ENCODE data around the gene TAAR8.
A peak's percentile ranks its signal among the peaks of the same experiment; 100 is the strongest.

Gene TAAR8

DNA sequence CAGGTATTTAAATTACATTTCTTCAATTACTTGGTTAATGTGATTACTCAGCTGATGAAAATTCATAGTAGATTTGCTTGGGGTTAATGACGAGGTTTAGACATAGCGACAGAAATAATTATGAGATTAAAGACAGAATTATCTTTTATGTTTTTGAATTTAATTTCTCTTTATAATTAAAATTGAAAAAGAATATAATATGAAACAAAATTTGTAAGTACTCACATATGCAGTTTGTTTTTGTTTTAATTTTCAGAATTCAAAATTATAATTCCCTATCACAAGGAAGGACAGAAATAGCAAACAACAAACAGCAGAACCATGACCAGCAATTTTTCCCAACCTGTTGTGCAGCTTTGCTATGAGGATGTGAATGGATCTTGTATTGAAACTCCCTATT, at the start of gene TAAR8:
Gene TAAR8, plus strand, starts transcription at position 301 of the 400 bp plus-strand sequence. Its CDS starts 21 bp downstream, at position 322.
- Histone ChIP-seq H3K36me3 (no peaks in the 10 kb centered on the region), H3K27ac (no peak within 1 kb of the TSS), H3K9ac (no peak within 1 kb of the TSS), H3K4me3 (no peak within 1 kb of the TSS), H3K27me3 (no peaks in the 10 kb centered on the region), H3K4me1 (no peaks in the 10 kb centered on the region), H3K9me3 (no peaks in the 10 kb centered on the region), H3K4me2 (no peak within 1 kb of the TSS), H4K20me1 (no peaks in the 10 kb centered on the region)
- no peak for TF ChIP-seq Cebpa-rat (IDR thresholded peaks at IDR 0.05)

DNA sequence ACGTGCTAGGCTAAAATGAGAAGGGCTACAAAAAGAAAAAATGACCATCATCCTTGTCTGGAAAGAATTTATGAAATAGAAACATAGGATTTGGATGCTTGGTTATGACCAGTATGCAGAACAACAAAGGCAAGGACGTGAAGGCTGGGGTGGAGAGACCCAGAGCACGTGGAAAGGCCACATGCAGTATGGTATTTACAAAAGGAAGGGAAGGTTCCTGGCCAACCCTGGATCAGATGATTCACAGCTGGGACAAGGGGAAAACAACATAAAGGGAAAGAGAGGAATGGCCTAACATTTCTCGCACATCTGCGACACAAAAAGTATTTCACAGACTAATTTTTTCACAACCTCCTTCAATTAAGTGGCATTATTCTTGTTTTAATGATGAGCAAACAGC, 47.7 kb upstream of the TAAR8 start:
- H3K9ac ChIP-seq: no peak overlapping the region
- no peak overlapping the region for H3K27ac ChIP-seq
- H3K27me3 ChIP-seq: no peaks in the 10 kb centered on the region
- H3K9me3 ChIP-seq: no peaks in the 10 kb centered on the region
- no peak for TF ChIP-seq Cebpa-rat (IDR thresholded peaks at IDR 0.05)
- peaks cover 51% of the 10 kb centered on the region for H3K36me3 ChIP-seq
- H3K4me3 ChIP-seq: no peak overlapping the region
- H3K4me2 ChIP-seq: no peak overlapping the region
- no peaks in the 10 kb centered on the region for H3K4me1 ChIP-seq
- peaks cover 31% of the 10 kb centered on the region for H4K20me1 ChIP-seq

DNA sequence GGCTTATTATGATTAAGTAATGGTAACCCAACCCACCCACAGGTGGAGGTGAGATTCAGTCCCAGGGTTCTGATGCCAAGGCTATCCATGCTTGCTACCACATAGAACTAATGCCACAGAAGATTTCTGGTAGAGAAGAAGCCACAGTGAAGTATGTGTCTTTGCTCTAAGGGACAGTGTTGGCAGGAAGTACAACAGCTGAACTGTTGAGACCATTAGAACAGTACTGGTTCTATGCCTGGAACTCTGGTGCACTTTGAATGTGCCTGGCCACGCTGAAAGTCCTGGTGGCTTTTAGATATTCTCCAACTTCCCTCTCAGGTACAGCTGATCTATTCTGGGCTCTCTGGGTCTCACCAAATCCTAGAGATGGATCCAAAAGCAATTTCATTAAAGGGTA, 47.3 kb upstream of the TAAR8 start:
- no peak overlapping the region for H3K9ac ChIP-seq
- H3K27me3 ChIP-seq: no peaks in the 10 kb centered on the region
- H3K4me3 ChIP-seq: no peak overlapping the region
- H3K4me2 ChIP-seq: no peak overlapping the region
- no peak for TF ChIP-seq Cebpa-rat (IDR thresholded peaks at IDR 0.05)
- H3K27ac ChIP-seq: no peak overlapping the region
- H3K9me3 ChIP-seq: no peaks in the 10 kb centered on the region
- peaks cover 47% of the 10 kb centered on the region for H3K36me3 ChIP-seq
- H4K20me1 ChIP-seq: peaks cover 32% of the 10 kb centered on the region
- H3K4me1 ChIP-seq: no peaks in the 10 kb centered on the region

DNA sequence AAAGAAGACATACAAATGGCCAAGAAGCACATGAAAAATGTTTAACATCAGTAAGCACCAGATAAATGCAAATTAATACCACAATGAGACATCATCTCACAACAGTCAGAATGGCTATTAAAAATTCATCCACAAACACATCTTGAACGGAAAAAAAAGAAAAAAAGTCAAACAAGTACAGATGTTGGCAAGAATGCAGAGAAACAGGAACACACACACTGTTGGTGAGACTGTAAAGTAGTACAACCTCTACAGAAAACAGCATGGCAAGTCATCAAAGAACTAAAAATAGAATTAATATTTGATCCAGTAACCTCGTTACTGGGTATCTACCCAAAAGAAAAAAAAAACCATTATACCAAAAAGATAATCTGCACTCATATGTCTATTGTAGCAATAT, 46.0 kb upstream of the TAAR8 start:
- TF ChIP-seq Cebpa-rat (IDR thresholded peaks at IDR 0.05): no peak
- Histone ChIP-seq H3K9me3 (no peaks in the 10 kb centered on the region), H3K27ac (no peak overlapping the region), H3K4me1 (peaks cover 12% of the 10 kb centered on the region), H3K36me3 (peaks cover 36% of the 10 kb centered on the region), H3K4me2 (no peak overlapping the region), H3K27me3 (no peaks in the 10 kb centered on the region), H3K4me3 (no peak overlapping the region), H4K20me1 (peaks cover 45% of the 10 kb centered on the region), H3K9ac (no peak overlapping the region)

DNA sequence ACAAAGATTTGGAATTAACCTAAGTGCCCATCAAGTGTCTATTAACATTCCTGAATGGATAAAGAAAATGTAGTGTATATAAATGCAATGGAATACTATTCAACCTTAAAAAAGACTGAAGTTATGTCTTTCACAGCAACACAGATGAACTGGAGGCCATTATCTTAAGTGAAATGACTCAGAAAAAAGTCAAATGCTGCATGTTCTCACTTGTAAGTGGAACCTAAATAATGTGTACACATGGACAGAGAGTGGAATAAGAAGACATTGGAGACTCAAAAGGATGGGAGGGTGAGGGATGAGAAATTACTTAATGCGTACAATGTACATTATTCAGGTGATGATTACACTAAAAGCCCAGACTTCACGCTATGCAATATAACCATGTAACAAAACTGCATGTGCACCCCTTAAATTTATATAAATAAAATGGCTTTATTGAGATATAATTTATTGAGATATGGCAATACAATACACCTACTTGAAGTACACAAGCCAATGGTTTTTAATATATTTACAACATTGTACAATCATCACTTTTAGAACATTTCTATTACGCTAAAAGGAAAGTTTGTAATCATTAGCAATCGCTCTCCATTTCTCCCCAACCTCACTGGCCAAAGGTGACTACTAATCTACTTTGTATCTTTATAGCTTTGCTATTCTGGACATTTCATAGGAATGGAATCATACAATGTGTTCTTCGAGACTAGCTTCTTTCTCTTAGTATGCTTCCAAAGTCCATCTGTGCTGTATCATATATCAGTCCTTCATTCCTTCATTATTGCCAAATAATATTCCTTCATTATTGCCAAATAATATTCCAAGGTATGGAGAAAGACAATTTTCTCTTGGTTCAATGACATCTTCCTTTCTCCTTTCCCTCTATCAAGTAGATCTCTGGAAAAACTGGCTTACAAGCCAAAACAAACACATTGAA, 45.3 kb upstream of the TAAR8 start:
- H3K9me3 ChIP-seq: no peaks in the 10 kb centered on the region
- H3K27me3 ChIP-seq: no peaks in the 10 kb centered on the region
- H3K4me3 ChIP-seq: no peak overlapping the region
- H3K4me2 ChIP-seq: no peak overlapping the region
- no peak overlapping the region for H3K27ac ChIP-seq
- peaks cover 19% of the 10 kb centered on the region for H3K4me1 ChIP-seq
- no peak overlapping the region for H3K9ac ChIP-seq
- TF ChIP-seq Cebpa-rat (IDR thresholded peaks at IDR 0.05): no peak
- H4K20me1 ChIP-seq: peaks cover 46% of the 10 kb centered on the region
- peaks cover 29% of the 10 kb centered on the region for H3K36me3 ChIP-seq

DNA sequence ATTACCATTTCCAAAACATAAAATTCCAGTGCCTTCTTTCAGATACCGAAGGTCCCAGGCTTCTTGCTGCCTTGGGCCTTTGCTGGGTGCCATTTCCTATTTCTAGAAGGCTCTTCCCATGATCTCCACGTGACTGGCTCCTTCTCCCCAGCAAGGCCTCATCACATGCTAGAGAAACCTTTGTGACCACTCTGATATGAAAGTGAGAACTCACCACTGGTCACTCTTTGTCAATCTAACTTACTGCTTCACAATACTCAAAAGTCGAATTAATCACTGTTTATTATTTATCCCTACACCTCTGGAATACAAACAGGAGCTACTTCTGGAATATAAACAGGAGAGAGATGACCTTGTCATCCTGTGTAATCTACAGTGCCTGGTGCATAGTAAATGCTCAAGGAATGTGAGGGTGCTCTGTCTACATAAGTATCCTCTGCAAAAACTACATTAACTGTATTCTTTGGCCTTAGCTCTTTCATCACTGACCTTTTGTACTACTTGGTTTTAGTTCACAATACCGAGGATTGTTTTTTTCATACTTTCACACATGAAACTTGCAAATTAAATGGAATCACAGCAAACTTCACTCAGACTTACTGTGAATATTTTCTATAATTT, 41.2 kb upstream of the TAAR8 start:
- no peaks in the 10 kb centered on the region for H3K27me3 ChIP-seq
- peak overlapping the region; percentile 78; the same call in 1 of the 2 replicates for H3K4me3 ChIP-seq
- peaks cover 15% of the 10 kb centered on the region for H4K20me1 ChIP-seq
- H3K36me3 ChIP-seq: peaks cover 16% of the 10 kb centered on the region
- H3K9ac ChIP-seq: 0 out of 2 replicates have a peak overlapping the region, but pooled peaks have one; percentile 42
- no peak overlapping the region for H3K27ac ChIP-seq
- H3K4me2 ChIP-seq: peak overlapping the region; percentile 82
- peaks cover 29% of the 10 kb centered on the region for H3K4me1 ChIP-seq
- no peak for TF ChIP-seq Cebpa-rat (IDR thresholded peaks at IDR 0.05)
- no peaks in the 10 kb centered on the region for H3K9me3 ChIP-seq

DNA sequence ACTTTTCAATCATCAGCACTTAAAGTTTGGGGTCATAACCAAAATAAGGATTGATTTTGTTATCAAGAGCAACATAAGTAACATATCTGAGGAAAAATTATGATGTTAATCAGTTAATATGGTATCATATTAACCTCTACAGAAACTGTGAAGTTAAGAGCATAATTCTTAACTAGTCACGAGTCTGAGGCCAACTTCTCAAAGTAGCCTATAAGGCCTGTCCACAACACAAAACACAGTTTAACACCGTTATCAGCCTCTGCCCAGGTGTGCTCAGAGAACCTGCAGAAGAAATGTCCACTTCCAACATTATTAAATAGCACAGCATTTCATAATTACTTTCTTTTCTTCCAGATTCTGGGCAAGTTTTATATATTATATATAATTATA, 40.6 kb upstream of the TAAR8 start:
- Histone ChIP-seq H3K36me3 (peaks cover 16% of the 10 kb centered on the region), H3K9me3 (no peaks in the 10 kb centered on the region), H3K4me2 (peak overlapping the region; percentile 82), H3K4me1 (peaks cover 29% of the 10 kb centered on the region), H3K27ac (0 out of 2 replicates have a peak overlapping the region, but pooled peaks have one; percentile 71), H3K9ac (peak overlapping the region; percentile 42), H3K27me3 (no peaks in the 10 kb centered on the region), H4K20me1 (peaks cover 15% of the 10 kb centered on the region), H3K4me3 (peak overlapping the region; percentile 78)
- TF ChIP-seq Cebpa-rat (IDR thresholded peaks at IDR 0.05): no peak

DNA sequence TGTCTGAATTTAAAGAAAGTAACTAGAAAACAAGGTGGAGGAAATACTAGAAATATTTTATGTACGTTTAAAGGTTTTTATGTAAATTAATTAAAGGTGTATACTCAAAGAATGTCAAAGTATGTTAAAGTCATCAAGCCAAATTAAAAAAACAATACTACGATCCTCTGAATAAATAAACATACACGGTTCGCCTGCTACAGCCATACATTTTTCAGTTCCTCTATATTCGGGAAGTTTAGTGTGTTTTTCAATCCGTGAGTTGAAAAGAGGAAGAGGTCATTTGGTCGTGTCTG, 40.2 kb upstream of the TAAR8 start:
- Histone ChIP-seq H3K27me3 (no peaks in the 10 kb centered on the region), H3K4me1 (peaks cover 29% of the 10 kb centered on the region), H3K27ac (peak overlapping the region; percentile 71), H3K4me3 (peak overlapping the region; percentile 78), H3K4me2 (peak overlapping the region; percentile 82), H3K9ac (peak overlapping the region; percentile 74), H3K36me3 (peaks cover 15% of the 10 kb centered on the region), H3K9me3 (no peaks in the 10 kb centered on the region), H4K20me1 (peaks cover 15% of the 10 kb centered on the region)
- TF ChIP-seq Cebpa-rat (IDR thresholded peaks at IDR 0.05): no peak

DNA sequence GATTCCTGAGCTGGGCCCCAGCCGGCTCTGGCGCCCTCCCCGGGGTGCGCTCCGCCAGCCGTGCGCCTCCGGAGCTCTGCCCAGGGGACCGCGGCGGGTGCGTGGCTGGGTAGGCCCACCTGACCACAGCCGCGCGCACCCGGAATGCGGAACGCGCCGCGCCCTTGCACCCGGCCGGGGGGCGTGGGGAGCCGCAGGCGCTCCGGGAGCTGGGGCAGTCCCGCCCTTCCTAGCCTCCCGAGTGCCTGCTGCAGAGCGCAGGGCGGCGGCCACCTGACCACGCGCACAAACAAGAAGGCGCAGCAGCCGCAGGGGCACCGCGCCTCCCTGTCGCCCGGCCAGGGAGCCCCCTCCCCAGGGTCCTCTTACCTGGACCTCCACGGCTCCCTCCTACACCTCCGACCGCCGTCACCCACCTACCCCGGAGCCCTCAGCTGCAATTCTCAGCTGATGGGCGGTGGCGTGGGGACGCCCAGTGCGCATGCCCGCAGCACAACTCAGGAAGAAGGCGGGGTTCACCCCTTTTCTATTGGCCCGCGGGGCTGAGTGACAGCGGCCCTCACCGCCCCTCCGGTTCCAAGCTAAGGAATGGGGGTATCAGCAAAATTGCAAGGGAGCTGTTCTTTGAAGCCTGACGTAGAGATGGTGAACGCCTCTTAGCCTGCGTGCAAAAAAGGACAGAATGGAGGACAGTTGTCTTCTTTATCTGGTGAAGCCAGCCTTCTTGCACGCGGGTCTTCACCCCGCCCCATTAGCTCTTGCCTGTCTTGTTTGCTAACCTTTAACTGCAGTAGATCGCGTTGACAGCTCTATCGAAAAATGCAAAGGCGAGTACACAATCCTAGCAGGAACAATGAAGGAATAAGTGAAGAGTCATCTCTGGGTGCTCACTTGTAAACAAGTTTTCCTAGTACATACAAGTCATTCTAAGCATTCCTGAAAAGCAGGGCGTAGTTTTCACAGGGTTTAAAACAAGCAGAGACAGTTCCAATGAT, 39.5 kb upstream of the TAAR8 start, which contains the start of gene STX7:
Gene STX7, minus strand, starts transcription at position 479 of the 995 bp plus-strand sequence. CDS start 9,586 bp downstream, outside the sequence.
- peak within 1 kb of the TSS; percentile 71 for H3K27ac ChIP-seq
- H3K4me2 ChIP-seq: peak within 1 kb of the TSS; percentile 82
- peaks cover 29% of the 10 kb centered on the region for H3K4me1 ChIP-seq
- H3K36me3 ChIP-seq: peaks cover 9% of the 10 kb centered on the region
- H3K4me3 ChIP-seq: peak within 1 kb of the TSS; percentile 78
- H3K9me3 ChIP-seq: no peaks in the 10 kb centered on the region
- TF ChIP-seq Cebpa-rat (IDR thresholded peaks at IDR 0.05): no peak
- peaks cover 15% of the 10 kb centered on the region for H4K20me1 ChIP-seq
- no peaks in the 10 kb centered on the region for H3K27me3 ChIP-seq
- H3K9ac ChIP-seq: peak within 1 kb of the TSS; percentile 74

All from BLaER1 (cell line).